ENCODE results near the gene ZNF892. TPM values are rescaled to one million over a fixed set of nuclear protein-coding genes. Genes with fewer than 3 reads are reported as not detected.

The ZNF892 gene
- total and polyA plus RNA-seq, 9 of the 15 experiments (the other 6 are each of a cell fraction or from before 2014, with no cell fraction given), result 0.07 to 0.13 (median 0.09) TPM; not detected in 6

GRCh38 chr2:95165371-95166064, 41.8 kb upstream of the ZNF892 start, which contains the start of gene ZNF2 (continued):
- no peak for TF ChIP-seq GTF2B (IDR thresholded peaks at IDR 0.05; ENCODE audit: extremely low read depth, insufficient read length)
- no peak for TF ChIP-seq CEBPG (CRISPR knock-in tag; IDR thresholded peaks at IDR 0.05)
- TF ChIP-seq CEBPG (tag; conservative IDR thresholded peaks at IDR 0.05 in 1 of 2, IDR thresholded peaks at IDR 0.05 in 1 of 2), result no peak
- TF ChIP-seq XRCC5 (IDR thresholded peaks at IDR 0.05; ENCODE audit: low read depth, low read length), result no peak
- no peak for TF ChIP-seq KAT2B (IDR thresholded peaks at IDR 0.05; ENCODE audit: low read depth, low read length)
- no peak for TF ChIP-seq TFE3 (CRISPR knock-in tag; IDR thresholded peaks at IDR 0.05)
- no peak for TF ChIP-seq FOXA1 (IDR thresholded peaks at IDR 0.05; ENCODE audit: borderline replicate concordance)
- no peak; the same call in 1 of the 2 replicates for TF ChIP-seq CEBPB (tag; IDR thresholded peaks at IDR 0.05)
- TF ChIP-seq, protein P1, sequence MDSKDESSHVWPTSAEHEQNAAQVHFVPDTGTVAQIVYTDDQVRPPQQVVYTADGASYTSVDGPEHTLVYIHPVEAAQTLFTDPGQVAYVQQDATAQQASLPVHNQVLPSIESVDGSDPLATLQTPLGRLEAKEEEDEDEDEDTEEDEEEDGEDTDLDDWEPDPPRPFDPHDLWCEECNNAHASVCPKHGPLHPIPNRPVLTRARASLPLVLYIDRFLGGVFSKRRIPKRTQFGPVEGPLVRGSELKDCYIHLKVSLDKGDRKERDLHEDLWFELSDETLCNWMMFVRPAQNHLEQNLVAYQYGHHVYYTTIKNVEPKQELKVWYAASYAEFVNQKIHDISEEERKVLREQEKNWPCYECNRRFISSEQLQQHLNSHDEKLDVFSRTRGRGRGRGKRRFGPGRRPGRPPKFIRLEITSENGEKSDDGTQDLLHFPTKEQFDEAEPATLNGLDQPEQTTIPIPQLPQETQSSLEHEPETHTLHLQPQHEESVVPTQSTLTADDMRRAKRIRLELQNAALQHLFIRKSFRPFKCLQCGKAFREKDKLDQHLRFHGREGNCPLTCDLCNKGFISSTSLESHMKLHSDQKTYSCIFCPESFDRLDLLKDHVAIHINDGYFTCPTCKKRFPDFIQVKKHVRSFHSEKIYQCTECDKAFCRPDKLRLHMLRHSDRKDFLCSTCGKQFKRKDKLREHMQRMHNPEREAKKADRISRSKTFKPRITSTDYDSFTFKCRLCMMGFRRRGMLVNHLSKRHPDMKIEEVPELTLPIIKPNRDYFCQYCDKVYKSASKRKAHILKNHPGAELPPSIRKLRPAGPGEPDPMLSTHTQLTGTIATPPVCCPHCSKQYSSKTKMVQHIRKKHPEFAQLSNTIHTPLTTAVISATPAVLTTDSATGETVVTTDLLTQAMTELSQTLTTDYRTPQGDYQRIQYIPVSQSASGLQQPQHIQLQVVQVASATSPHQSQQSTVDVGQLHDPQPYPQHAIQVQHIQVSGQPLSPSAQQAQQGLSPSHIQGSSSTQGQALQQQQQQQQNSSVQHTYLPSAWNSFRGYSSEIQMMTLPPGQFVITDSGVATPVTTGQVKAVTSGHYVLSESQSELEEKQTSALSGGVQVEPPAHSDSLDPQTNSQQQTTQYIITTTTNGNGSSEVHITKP (IDR thresholded peaks at IDR 0.05; ENCODE audit: partially characterized antibody), result peak; percentile 98
- peak in 1 of 2 experiments; percentile 27; a peak in 1 of 4 replicates for TF ChIP-seq KDM4B (IDR thresholded peaks at IDR 0.05; ENCODE audit: borderline replicate concordance in 2 of 2, low read depth in 1 of 2)
- TF ChIP-seq ZNF507 (tag; conservative IDR thresholded peaks at IDR 0.05), result no peak
- TF ChIP-seq ZNF318 (IDR thresholded peaks at IDR 0.05; ENCODE audit: borderline replicate concordance in 1 of 2, low read depth in 1 of 2), result peak in 1 of 2 experiments; percentile 32; a peak in 1 of 4 replicates

Data from K562 (cell line).